Fibroblast of mammary gland (primary cell): Measurements from ENCODE around the gene POM121L2.

ENCODE experiments used
- DNase-seq: peaks from one replicate; pipeline ENCODE4 v3.0.0-alpha.2; 2010; ENCODE audit warnings: low read depth
- H3K4me3 ChIP-seq: 2 replicates; pipeline ENCODE4 v1.5.1; 2011; ENCODE audit warnings: low read depth, mild to moderate bottlenecking, low read length, moderate library complexity; ENCODE audit not compliant: control insufficient read depth
- CTCF ChIP-seq: conservative IDR thresholded peaks from 2 replicates; pipeline ENCODE4 v1.5.1; 2011; ENCODE audit warnings: low read depth, low read length, inconsistent platforms; ENCODE audit not compliant: control insufficient read depth, insufficient read depth

Gene POM121L2

GRCh38 chr6:27287751-27288135 is 24.3 kb downstream of the POM121L2 start:
- no peak for DNase-seq
- H3K4me3 ChIP-seq, result peak overlapping the region; percentile 29
- no peak for TF ChIP-seq CTCF

- no peak for TF ChIP-seq CTCF
- DNase-seq, result no peak
- H3K4me3 ChIP-seq, result no peak overlapping the region
Observed at GRCh38 chr6:27286141-27286540, 25.9 kb downstream of the POM121L2 start.

- no peak overlapping the region for H3K4me3 ChIP-seq
- TF ChIP-seq CTCF, result no peak
- no peak for DNase-seq
Observed at GRCh38 chr6:27283279-27283678, 28.8 kb downstream of the POM121L2 start.

GRCh38 chr6:27281569-27281968 is 30.5 kb downstream of the POM121L2 start:
- H3K4me3 ChIP-seq, result no peak overlapping the region
- no peak for TF ChIP-seq CTCF
- no peak for DNase-seq

- H3K4me3 ChIP-seq, result peak overlapping the region; percentile 62
- no peak for DNase-seq
- no peak for TF ChIP-seq CTCF
Observed at GRCh38 chr6:27281105-27281539, 31.0 kb downstream of the POM121L2 start.

- DNase-seq, result peak; percentile 30
- peak overlapping the region; percentile 62 for H3K4me3 ChIP-seq
- no peak for TF ChIP-seq CTCF
Observed at GRCh38 chr6:27280540-27281000, 31.5 kb downstream of the POM121L2 start.

GRCh38 chr6:27280064-27280539 is 32.0 kb downstream of the POM121L2 start:
- DNase-seq, result peak; percentile 63
- H3K4me3 ChIP-seq, result peak overlapping the region; percentile 62
- no peak for TF ChIP-seq CTCF
